Testis (tissue), 3 donors: Measurements from ENCODE around the gene FOXO6. TPM values are rescaled to one million over a fixed set of nuclear protein-coding genes. Genes with fewer than 3 reads are reported as not detected.

Experiments
- DNase-seq: peaks from one replicate; pipeline ENCODE4 v3.0.0-alpha.2; 2019
- H3K27ac ChIP-seq, 2 donors: fragments of 200-600 bp; sonication (generic); one replicate each; pipeline ENCODE4 v1.5.1; 2019
- H3K27me3 ChIP-seq: fragments of 200-600 bp; sonication (generic); one replicate; pipeline ENCODE4 v1.5.1; 2019
- H3K36me3 ChIP-seq: fragments of 200-600 bp; sonication (generic); one replicate; pipeline ENCODE4 v1.5.1; 2017; ENCODE audit warnings: low read depth; ENCODE audit errors: missing control alignments
- H3K4me1 ChIP-seq: fragments of 200-600 bp; sonication (generic); one replicate; pipeline ENCODE4 v1.5.1; 2019
- H3K4me3 ChIP-seq, 2 donors: fragments of 200-600 bp; sonication (generic); one replicate each; pipeline ENCODE4 v1.5.1; 2017 to 2019
- H3K9me3 ChIP-seq: fragments of 200-600 bp; sonication (generic); one replicate; pipeline ENCODE4 v1.5.1; 2017
- CTCF ChIP-seq, 3 experiments: fragments of 450-650 bp in 2 of 3; fragments of 200-600 bp in 1 of 3; sonication (generic) in 1 of 3; IDR thresholded peaks; one replicate each; pipeline ENCODE4 v1.5.1; 2016 to 2019; ENCODE audit warnings: antibody characterized with exemption in 3 of 3, mild to moderate bottlenecking in 2 of 3, moderate library complexity in 1 of 3
- POLR2A ChIP-seq: fragments of 450-650 bp; IDR thresholded peaks from one replicate; pipeline ENCODE4 v1.6.1; 2017; ENCODE audit warnings: antibody characterized with exemption, mild to moderate bottlenecking, moderate library complexity
- WGBS, 2 donors: methylation state at CpG; one replicate each; pipeline ENCODE4 v1.1.5; 2018; 5-methylcytosine and 5-hydroxymethylcytosine counted together
- intact Hi-C: fragments of 100-400 bp; cut with DNase I; formaldehyde crosslinking; loops from one replicate; pipeline ENCODE4 v1.15.1; 2023; ENCODE audit warnings: low total_unique reads
- polyA plus RNA-seq: library from polyadenylated mRNA; stranded (reverse); fragments of 350-450 nt; fragmentation: Illumina TruSeq; extraction: RNeasy Lipid Tissue Mini Kit (QIAGEN cat#74804); gene quantifications from one replicate; pipeline ENCODE4 v1.2.3, GENCODE V29; 2014; ENCODE audit warnings: low read depth, low replicate concordance; ENCODE audit not compliant: insufficient read depth
- total RNA-seq, 2 donors: library from RNA; depleted of rRNA; stranded (reverse); fragments of >200 nt; gene quantifications; one replicate each; pipeline ENCODE4 v1.2.3, GENCODE V29; 2016

FOXO6 gene
- total and polyA plus RNA-seq, 3 donors from 2014 or later = 2.4 to 4.5 (median 3.8) TPM

GRCh38 chr1:41341772-41342562 lies 19.3 kb upstream of the FOXO6 start:
- Histone ChIP-seq H3K4me1 (no peaks in the 10 kb centered on the region), H3K27me3 (no peaks in the 10 kb centered on the region), H3K27ac (no peak overlapping the region), H3K4me3 (no peak overlapping the region), H3K9me3 (no peaks in the 10 kb centered on the region), H3K36me3 (no peaks in the 10 kb centered on the region)
- TF ChIP-seq POLR2A = no peak
- no peak for TF ChIP-seq CTCF (IDR thresholded peaks at IDR 0.05)
- intact Hi-C loops = no loop called here
- 75 to 79% methylated on average over 4 to 11 of the region's 15 CpGs for WGBS, 2 donors
- no peak for DNase-seq

GRCh38 chr1:41342774-41343355 lies 18.4 kb upstream of the FOXO6 start:
- Histone ChIP-seq H3K4me1 (no peaks in the 10 kb centered on the region), H3K36me3 (no peaks in the 10 kb centered on the region), H3K27ac (no peak overlapping the region), H3K4me3 (no peak overlapping the region), H3K9me3 (no peaks in the 10 kb centered on the region), H3K27me3 (no peaks in the 10 kb centered on the region)
- no peak for DNase-seq
- TF ChIP-seq CTCF (IDR thresholded peaks at IDR 0.05) = no peak
- no peak for TF ChIP-seq POLR2A
- intact Hi-C loops = no loop called here
- WGBS, 2 donors = 74 to 77% methylated on average over 5 of the region's 5 CpGs

DNA sequence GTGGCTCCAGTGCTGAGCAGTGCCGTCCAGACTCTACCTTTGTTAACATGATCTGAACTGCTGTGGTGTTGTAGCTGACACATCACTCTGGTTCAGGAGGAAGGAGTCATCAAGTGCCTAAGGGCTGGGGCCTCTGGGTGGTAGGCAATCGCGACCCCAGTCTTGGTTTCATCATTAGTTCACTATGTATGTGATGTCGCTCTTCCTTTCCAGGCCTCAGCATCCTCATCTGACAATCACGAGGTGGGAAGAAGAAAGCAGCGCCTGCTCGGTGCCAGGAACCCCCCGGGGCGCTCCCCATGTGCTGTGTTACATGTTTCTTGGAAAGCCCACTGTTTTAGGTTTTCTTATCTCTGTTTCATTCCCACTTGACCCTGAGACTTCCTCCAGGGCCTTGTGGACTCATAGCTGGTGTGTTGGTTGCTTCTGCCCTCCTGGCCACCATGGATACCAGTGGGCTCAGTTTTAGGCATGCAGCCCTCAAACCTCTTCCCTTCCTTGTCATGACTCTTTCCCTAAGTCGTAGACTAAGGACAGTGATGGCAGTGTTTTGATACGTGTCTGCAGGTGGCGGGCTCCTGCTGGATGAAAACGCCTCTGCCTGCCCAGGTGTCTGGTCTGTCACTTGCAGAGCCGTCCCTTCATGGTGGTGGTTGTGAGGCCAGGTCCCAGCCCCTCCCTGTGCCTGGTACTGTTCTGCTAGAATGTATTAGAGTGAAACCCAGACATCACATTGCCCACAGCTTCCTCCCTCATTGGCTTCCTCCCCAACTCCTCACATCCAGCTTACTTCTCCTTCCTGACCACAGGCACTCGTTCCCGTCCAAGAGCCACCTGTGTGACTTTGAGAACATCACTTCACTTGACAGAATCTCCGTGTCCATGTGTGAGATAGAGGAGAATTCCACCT lies 17.2 kb upstream of the FOXO6 start:
- 88 to 92% methylated on average over 17 of the region's 17 CpGs for WGBS, 2 donors
- Histone ChIP-seq H3K27me3 (no peaks in the 10 kb centered on the region), H3K36me3 (no peaks in the 10 kb centered on the region), H3K4me3 (no peak overlapping the region), H3K4me1 (no peaks in the 10 kb centered on the region), H3K9me3 (no peaks in the 10 kb centered on the region), H3K27ac (no peak overlapping the region)
- DNase-seq = no peak
- TF ChIP-seq POLR2A (no peak), CTCF (IDR thresholded peaks at IDR 0.05) (no peak)
- intact Hi-C loops = no loop called here

DNA sequence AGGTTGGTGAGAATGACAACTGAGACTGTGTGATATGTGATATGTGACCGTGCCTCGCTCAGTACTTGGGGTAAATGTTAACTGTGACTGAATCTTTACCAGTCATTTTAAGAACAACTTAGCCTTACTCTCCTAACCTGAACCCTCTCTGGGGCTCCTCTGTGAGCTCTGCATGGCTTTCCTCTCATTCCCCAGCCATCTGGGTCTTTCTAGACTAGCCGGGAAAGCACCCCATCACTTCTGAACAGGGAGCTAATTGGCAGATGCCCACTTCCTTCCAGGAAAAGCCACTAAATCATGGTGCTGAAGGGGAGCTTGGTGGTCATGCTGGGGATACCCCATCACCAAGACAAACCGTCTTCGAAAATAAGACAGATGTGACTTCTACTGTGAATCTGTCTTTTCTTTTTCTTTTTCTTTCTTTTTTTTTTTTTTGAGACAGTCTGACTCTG lies 16.5 kb upstream of the FOXO6 start:
- no peak for TF ChIP-seq CTCF (IDR thresholded peaks at IDR 0.05)
- TF ChIP-seq POLR2A = no peak
- intact Hi-C loops = no loop called here
- H3K27me3 ChIP-seq = no peaks in the 10 kb centered on the region
- 91 to 92% methylated on average over 5 of the region's 5 CpGs for whole genome bisulfite sequencing, 2 donors
- no peaks in the 10 kb centered on the region for H3K36me3 ChIP-seq
- no peaks in the 10 kb centered on the region for H3K9me3 ChIP-seq
- H3K27ac ChIP-seq = no peak overlapping the region
- no peaks in the 10 kb centered on the region for H3K4me1 ChIP-seq
- no peak overlapping the region for H3K4me3 ChIP-seq
- no peak for DNase-seq
